Medulla oblongata (tissue), 1 donor: ENCODE results near the gene DAD1.

Experiments used
- DNase-seq: peaks from one replicate; pipeline ENCODE4 v3.0.0-alpha.2; 2015; ENCODE audit errors: extremely low spot score

Gene DAD1

GRCh38 chr14:22517117-22517720 is 71.8 kb downstream of the DAD1 start:
- DNase-seq, result no peak

GRCh38 chr14:22515929-22516328 is 73.1 kb downstream of the DAD1 start:
- DNase-seq, result no peak
